HK-2 (cell line): ENCODE results near the gene RNF103.
A peak's percentile ranks its signal among the peaks of the same experiment; 100 is the strongest.
"Not testable (repeated sequence)": the region's sequence is repeated elsewhere in the genome, so short reads cannot be mapped to it uniquely, and the experiment has no call there.

Experiments
- DNase-seq: peaks from one replicate; pipeline ENCODE4 v3.0.0-alpha.2; 2018; ENCODE audit not compliant: unreplicated experiment

RNF103 gene

DNA sequence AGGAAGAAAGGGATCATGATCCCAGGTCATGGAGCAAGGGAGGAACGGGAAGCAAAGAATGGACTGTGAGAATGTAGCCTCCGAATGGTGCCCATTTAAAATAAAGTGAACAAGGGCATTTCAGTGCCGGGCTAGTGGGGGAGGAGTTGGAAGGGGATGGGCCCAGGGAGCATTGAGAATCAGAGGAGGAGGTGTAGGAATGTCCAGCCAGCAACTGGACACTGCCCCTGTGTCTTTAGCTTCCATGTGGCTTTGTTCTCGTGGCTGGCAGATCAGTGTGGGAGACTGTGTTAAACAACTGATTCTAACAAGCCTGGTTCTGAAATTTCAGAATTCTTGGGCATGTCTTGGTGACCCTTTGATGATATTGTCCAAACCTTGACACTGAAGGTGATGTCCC, 1.4 kb upstream of the RNF103 start:
- DNase-seq: no peak

DNA sequence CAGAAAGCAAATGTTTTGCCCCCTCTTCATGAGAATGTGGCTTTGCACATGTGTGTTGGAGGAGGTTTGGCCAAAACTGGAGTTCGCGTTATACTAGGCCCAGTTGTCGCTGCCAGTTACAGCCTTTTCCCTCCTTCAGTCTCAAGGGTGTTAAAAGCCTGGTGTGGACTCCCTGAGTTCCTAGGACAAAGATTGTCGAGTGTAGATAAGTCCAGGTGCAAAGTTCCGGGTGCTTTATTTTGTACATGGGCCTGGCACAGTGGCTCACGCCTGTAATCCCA, 542 bp upstream of the RNF103 start:
- no peak for DNase-seq

DNA sequence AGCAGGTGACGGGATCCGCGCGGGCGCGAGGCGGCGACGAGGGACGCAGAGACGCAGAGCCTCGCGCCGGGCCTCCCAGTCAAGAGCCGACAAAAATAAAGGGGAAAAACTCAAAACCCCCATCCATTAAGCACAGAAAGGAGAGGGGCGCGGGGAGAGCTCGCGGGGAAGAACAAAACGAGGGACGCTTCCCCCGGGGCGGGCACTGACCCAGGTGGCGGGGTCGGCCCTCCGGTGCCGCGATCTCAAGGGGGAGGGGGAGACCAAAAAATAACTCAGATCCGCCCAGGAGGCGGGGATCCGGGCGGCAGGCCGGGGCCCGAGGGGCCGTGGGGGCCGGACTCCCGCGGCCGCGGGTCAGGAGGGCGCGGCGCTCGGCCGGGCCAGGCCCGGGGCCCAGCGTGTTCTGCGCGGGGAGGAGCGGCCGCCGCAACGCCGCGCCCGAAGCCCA, 597 bp downstream of the RNF103 start:
- peak; percentile 62 for DNase-seq

DNA sequence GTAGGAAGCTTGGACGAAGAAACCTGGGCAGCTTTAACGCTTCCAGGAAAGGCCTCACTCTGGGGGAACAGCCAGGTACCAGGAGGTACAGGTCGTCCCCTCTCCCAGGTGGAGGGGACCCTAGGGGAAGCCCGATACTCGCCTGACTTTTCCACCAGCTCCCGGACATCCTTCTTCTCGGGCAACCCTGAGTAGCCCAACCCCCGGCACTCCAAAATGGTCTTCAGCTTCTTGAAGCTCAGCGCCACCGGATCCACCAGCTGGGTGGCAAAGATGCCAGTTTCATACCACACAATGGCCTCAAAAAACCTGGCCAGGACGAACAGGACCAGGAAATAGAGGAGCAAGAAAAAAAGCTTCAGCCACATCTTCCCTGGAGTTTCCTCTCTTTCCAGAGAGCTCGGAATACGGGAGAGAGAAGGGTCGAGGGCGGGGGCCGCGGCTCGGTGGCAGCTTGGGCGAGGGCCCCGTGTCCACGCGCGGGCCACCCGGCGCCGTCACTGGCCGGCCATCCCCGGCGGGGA, 1.1 kb downstream of the RNF103 start:
- DNase-seq: peak; percentile 44

DNA sequence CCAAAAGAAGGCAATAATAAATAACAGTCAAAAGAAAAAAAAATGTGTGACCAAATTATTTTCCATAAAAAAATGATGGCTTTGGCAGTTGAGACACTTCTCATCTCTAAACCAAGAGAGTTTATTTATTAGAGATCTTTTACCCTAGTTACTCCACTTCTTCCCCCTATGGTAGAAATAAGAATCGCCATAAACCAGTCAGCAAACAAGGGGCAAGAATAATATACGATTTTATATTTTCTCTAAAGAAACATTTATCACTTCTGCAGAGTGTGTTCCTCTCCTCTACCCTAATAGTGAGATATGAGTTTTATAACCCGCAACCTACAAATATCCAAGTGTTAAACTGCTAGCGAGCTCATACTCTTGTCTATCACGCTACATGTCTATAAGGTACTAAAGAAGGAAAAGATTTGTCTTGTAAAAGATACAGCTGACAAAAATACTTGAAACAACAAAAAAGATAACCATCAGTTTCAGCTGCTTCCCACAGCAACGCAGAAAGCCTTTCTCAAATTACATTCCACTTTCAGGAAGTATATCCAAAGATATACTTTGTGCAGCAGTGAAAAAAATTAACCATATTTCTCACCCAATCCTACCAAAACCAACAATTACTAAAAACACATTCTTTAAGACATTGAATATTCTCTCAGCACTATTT, 2.3 kb downstream of the RNF103 start:
- no peak for DNase-seq

DNA sequence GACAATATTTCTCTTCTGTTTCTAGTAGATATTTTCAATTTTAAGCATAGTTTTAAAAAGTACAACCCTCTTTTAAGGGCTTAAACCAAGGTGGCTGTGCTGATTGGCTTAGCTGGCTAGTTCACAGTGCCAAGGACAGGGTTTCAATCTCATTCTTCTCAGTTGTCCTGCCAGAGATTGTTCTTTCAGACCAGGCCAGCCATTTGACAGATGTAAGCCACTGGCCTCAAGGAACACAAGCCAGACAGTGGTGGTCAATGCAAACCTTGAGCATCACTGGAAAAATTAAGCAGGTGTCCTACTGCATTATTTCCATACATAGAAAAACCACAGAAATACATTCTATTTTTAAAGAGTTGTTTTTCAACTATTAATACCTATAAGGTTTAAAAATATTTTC, 5.9 kb downstream of the RNF103 start:
- no peak for DNase-seq

DNA sequence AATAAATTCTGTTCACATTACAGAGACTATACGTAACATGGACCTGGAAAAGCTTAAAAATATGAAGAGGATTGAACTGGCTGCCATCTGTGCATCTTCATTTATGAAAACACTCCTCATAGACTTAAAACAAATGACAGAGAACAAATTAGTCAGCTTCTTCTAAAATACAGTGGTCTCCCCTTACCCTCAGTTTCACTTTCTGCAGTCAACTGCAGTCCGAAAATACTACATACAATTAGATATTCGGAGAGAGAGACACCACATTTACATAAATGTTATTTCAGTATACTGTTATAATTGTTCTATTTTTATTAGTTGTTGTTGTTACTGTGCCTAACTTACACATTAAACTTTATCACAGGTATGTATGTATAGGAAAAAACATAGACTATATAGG, 6.5 kb downstream of the RNF103 start:
- DNase-seq: no peak

DNA sequence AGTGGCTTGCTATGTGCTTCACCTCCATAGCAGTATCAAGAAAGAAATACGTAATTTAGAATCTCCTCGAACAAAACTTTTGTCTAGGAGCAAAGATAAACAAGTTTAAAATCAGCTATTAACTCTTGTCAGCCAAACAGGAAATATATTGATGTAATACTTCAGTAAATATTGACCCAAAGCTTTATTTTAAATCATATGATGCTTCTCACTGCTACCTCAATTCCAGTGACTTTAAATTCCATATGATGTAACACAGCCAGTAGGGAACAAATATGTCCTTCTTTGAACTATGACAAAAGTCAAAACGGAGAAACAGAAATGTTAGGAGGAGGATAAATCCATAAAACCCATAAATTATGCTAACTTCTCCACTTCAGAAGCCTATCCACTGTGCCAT, 7.2 kb downstream of the RNF103 start:
- no peak for DNase-seq

DNA sequence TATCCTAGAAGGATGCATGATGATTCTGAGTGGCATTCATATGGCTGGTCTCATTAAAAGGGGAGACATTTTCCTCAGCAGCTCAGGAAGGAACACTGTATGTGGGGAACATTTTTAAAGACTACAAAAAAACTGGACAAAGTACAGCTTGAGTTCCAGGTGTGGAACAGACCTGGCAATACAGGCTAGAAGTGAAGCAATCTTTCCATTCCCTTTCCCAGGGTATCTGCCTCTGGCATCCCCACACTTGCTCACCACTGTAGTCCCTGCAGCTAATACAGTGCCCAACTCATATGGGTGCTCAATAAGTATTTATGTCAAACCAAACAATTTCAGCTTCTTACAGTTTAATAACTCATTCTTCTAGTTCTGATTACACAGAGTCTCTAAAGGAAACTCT, 8.1 kb downstream of the RNF103 start:
- DNase-seq: no peak

DNA sequence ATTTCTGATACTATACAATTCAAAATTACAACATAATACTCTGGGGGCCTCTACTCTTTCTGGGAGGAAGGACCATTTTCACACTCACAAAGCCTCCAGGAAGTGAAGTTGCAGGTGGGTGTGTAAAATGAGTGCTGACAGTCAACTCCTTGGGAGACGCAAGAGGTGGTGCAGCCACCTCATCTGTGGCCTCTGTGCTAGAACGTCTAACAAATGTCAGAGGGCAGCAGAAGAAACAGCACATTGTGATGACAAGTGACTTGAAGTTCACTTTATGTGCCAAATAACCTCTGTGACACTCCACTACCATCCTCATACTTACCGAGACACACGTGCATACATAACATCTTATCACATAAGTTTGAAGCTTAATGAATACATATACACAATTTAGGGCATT, 10.2 kb downstream of the RNF103 start:
- no peak for DNase-seq

DNA sequence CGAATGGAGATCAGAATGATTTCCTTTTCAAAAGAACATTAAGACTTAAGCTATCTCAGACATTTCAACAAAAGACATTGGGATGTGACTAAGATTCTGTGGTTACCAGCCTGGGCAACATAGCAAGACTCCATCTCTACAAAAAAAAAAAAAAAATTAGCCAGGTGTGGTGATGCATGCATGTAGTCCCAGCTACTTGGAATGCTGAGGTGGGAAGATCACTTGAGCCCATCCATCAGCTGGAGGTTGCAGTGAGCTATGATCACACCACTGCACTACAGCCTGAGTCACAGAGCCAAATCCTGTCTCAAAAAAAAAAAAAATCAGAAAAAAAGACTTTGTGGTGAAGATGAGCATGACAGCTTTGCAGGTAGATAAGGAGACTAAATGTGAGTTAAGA, 12.8 kb downstream of the RNF103 start:
- DNase-seq: no peak

DNA sequence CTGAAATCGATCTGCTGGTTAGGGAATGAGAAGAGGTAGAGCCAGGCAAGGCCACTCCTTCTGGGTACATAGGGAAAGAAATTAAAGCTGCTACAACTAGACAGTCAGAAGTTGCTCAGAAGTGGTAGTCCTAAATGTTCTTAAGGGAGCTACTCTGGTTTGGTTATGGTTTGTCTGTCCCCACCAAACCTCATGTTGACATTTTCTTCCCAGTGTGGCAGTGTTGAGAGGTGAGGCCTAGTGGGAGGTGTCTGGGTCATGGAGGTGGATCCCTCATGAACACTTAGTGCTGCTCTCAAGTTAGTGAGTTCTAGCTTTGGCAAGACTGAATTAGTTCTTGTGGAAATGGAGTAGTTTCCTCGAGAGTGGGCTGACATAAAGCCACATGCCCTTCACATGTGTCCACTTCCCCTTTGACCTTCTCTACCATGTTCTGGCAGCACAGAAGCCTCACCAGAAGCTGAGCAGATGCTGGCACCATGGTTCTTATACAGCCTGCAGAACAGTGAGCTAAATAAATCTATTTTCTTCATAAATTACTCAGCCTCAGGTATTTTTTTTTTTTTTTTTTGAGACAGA, 14.7 kb downstream of the RNF103 start:
- DNase-seq: no peak

DNA sequence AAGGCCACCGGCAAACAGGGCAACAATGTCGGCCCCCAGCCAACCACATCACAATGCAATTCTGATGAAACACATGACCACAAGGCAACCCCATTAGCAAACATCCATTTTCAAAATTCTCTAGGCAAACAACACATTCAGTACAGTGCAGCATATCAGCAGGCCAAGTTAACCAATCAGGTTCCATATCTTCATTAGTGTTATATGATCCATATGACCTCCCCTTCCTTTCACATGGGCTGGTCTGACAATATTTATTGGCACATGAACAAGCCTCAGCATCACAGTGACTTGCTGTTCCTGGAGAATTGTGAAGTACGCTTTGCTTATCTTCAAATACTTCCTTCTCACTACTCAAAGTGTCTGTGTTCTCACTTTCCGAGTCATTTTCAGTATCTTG, 19.8 kb downstream of the RNF103 start:
- DNase-seq: no peak

DNA sequence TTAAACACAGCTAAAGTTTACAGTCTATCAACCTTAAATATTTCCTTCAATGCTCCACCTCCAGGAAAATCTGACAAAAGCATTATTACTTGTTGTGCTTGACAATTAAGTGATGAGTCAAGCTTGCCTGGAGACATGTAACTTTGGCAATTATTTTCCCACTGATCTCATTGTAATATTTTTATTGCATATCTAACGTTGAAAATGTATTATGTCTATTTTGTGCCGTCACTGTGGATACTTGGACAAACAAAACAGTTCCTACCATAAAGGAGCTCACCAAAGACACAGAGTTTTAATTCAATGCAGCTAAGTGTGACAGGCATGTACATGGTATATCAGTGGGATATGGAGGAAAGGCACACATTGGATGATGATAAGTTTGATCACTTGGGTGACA, 24.7 kb downstream of the RNF103 start:
- DNase-seq: no peak

DNA sequence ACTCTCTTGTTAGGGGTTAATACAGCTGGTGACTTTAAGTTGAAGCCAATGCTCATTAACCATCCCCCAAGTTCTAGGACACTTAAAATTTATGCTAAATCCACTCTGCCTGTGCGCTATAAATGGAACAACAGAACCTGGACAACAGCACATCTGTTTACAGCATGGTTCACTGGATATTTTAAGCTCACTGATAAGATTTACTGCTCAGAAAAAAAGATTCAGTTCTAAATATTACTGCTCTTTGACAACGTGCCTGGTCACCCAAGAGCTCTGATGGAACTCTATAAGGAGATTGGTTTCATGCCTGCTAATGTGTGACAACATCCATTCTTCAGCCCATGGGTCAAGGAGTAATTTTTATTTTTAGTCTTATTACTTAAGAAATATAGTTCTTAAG, 27.5 kb downstream of the RNF103 start:
- DNase-seq: no peak

DNA sequence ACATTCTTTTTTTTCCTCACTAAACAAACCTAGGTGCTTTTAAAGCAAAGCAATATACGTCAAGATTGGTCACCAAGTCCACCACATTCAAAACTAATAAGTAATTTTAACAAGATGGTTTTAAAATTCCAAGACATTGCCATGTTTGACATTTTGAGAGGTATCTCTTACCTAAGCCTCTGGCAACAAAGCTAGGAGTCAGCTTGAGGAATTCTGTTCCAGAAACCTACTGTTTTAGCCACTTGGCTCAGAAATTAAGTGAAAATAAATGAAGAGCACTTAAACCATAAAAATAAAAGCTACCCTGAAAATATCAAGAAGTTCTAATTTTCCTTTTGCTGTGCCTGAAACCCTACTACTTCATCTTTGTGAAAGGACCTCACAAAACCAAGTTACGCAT, 30.4 kb downstream of the RNF103 start:
- DNase-seq: no peak

DNA sequence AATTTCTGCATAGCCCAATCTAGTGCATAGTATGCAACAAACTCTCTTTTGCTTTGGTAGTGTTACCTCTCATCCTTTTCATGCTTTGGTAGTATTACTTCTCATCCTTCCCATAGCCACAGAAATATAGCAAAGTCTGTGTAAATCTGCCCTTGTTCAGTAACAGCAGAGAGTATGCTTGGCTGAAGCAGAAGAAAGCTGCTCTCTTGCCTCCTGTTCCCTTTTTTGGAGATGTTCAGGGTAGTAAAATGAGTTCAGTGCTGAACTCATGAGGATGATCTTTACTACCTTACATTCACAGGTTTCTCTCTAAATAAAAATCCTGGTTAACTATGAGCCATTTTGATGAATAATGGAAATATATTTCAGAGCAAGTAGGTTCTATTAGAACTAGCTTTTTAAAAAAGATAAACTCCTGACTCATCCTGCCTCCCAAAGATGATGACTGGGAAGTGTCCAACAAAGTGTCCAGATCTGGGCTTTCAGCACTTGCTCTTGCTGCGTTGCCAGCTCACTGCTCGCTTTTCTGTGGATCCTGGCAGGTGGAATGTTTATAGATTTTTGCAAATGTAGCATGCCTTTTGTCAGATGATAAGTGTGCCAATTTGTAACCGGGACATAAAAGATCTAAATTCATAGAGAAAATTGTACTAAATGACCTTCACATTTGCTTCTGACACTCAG, 31.0 kb downstream of the RNF103 start:
- no peak for DNase-seq

DNA sequence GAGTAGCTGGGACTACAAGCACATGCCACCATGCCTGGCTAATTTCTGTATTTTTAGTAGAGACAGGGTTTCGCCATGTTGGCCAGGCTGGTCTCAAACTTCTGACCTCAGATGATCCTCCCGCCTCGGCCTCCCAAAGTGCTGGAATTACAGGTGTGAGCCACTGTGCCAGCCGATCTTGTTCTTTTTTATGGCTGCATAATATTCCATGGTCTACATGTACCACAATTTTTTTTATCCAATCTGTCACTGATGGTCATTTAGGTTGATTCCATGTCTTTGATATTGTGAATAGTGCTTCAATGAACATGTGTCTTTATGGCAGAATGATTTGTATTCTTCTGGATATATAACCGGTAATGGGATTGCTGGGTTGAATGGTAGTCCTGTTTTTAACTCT, 34.0 kb downstream of the RNF103 start:
- not testable (repeated sequence) for DNase-seq

DNA sequence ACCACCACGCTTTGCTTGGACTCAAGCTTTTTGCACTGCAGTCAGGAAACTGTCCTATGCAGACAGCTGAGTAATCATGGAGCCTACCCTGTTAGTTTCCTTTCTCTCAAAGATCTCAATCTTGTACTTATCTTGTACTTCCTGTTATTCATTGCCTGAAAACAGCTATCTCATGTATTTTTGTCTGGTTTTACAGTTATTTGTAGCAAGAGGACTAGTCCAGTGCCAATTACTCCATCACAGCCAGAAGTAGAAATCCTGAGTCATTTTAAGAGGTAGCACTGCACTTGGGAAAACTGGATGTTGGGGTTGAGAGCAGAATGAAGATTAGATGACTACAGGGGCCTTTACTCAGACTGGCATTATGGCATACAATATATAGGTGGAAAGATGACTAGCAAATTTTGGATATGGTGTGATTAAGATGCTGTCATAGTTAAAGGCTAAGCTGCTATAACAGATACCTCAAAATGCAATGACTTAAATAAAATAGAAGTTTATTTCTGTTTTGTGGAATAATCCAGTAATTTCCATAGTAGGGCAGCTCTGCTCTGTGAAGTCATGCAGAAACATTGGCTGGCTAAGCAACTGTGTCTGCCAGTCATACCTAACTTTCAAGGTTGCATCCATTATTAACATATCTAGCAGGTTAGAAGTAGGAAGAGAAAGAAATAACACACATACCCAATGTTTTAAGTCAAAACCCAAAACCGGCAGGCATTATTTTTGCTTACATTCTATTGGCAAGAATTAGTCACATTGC, 39.3 kb downstream of the RNF103 start:
- no peak for DNase-seq

DNA sequence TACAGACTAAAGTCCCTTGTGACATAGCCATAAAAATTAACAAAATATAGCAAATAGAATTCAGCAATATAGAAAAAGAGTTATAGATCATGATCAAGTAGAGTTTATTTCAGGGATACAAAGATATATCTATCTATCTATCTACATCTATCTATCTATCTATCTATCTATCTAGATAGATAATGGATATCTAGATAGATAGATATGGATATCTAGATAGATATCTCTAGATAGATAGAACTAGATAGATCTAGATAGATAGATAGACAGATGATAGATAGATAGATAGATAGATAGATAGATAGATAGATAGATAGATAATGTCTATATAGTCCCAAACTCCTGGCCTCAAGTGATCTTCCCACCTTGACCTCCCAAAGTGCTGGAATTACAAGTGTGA, 43.1 kb downstream of the RNF103 start:
- no peak for DNase-seq

DNA sequence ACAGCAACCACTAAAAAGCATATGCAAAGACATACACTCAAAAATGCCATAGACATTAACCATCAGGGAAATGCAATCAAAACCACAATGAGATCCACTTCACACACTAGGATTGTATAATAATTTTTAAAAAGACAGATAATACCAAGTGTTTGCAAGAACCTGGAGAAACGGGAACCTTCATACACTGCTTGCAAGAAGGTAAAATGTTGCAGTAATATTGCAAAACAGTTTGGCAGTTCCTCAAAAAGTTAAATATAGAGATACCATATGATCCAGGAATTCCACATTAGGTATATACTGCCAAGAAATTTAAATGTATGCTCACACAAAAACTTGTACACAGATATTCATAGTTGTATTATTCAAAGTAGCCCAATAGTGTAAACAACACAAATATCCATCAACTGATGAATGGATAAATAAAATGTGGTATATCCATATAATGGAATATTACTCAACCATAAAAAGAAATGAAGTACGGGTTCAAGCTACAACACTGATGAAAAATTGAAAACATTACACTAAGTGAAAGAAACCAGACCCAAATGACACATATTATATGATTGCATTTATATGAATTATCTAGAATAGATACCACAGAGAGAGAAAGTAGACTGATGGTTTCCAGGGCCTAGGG, 45.7 kb downstream of the RNF103 start:
- DNase-seq: no peak

DNA sequence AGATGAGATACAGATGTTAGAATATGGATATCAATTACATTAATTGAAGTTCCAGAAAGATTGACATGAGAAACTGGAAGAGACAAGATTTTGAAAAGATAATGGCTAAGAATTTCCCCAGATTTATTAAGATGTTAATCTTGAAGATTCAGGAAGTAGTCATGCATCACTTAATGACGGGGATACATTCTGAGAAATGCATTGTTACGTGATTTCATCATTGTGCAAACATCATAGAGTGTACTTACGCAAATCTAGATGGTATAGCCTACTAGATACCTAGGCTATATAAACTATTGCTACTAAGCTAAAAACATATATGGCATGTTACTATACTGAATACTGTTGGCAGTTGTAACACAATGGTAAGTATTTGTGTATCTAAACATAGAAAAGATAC, 53.6 kb downstream of the RNF103 start:
- no peak for DNase-seq
